Central memory CD4-positive, alpha-beta T cell (primary cell): ENCODE data around the gene EPB41L2.

Experiments
- DNase-seq: peaks from one replicate; pipeline ENCODE4 v3.0.0; 2022

The EPB41L2 gene

GRCh38 chr6:131061041-131061750 lies 1.8 kb downstream of the EPB41L2 start:
- no peak for DNase-seq

- no peak for DNase-seq
Measured at GRCh38 chr6:131060311-131060710, 2.7 kb downstream of the EPB41L2 start.

- no peak for DNase-seq
Measured at GRCh38 chr6:131059486-131059885, 3.6 kb downstream of the EPB41L2 start.

- DNase-seq = no peak
Measured at GRCh38 chr6:131058236-131058635, 4.8 kb downstream of the EPB41L2 start.

- DNase-seq = no peak
Measured at GRCh38 chr6:131054392-131055250, 8.4 kb downstream of the EPB41L2 start.

GRCh38 chr6:131053546-131054240 lies 9.4 kb downstream of the EPB41L2 start:
- no peak for DNase-seq

GRCh38 chr6:131052181-131052580 lies 10.9 kb downstream of the EPB41L2 start:
- no peak for DNase-seq

- DNase-seq = no peak
Measured at GRCh38 chr6:131051341-131051740, 11.7 kb downstream of the EPB41L2 start.

GRCh38 chr6:131049608-131050007 lies 13.4 kb downstream of the EPB41L2 start:
- DNase-seq = no peak

- no peak for DNase-seq
Measured at GRCh38 chr6:131048933-131049515, 14.0 kb downstream of the EPB41L2 start.

GRCh38 chr6:131048459-131048858 lies 14.6 kb downstream of the EPB41L2 start:
- DNase-seq = no peak

GRCh38 chr6:131045139-131045538 lies 17.9 kb downstream of the EPB41L2 start:
- DNase-seq = no peak

GRCh38 chr6:131043902-131044447 lies 19.1 kb downstream of the EPB41L2 start:
- no peak for DNase-seq

- DNase-seq = no peak
Measured at GRCh38 chr6:131042664-131043063, 20.4 kb downstream of the EPB41L2 start.

GRCh38 chr6:131041814-131042213 lies 21.2 kb downstream of the EPB41L2 start:
- no peak for DNase-seq

- no peak for DNase-seq
Measured at GRCh38 chr6:131040866-131041265, 22.2 kb downstream of the EPB41L2 start.

GRCh38 chr6:131039345-131039680 lies 23.7 kb downstream of the EPB41L2 start:
- no peak for DNase-seq

- no peak for DNase-seq
Measured at GRCh38 chr6:131038597-131039344, 24.3 kb downstream of the EPB41L2 start.

GRCh38 chr6:131037194-131037897 lies 25.7 kb downstream of the EPB41L2 start:
- no peak for DNase-seq

- DNase-seq = no peak
Measured at GRCh38 chr6:131036601-131037000, 26.4 kb downstream of the EPB41L2 start.

- no peak for DNase-seq
Measured at GRCh38 chr6:131036143-131036542, 26.9 kb downstream of the EPB41L2 start.

GRCh38 chr6:131035582-131035981 lies 27.5 kb downstream of the EPB41L2 start:
- DNase-seq = no peak
